Spleen (tissue), 11 donors: ENCODE measurements around the gene STON2. TPM values are rescaled to one million over a fixed set of nuclear protein-coding genes. Genes with fewer than 3 reads are reported as not detected.

ENCODE experiments used
- DNase-seq: peaks from one replicate; pipeline ENCODE4 v3.0.0-alpha.2; 2020
- H3K27ac ChIP-seq, 8 donors: fragments of 200-600 bp; sonication (generic) in 7 of 8; 1 replicate in 4 of 8; 2 replicates in 4 of 8; pipeline versions ENCODE4 v1.5.0 to v1.8.0; 2016 to 2021; ENCODE audit warnings: inconsistent platforms in 4 of 8, mild to moderate bottlenecking in 4 of 8, moderate library complexity in 1 of 8
- H3K27me3 ChIP-seq, 7 donors: fragments of 200-600 bp; sonication (generic) in 6 of 7; replicated peaks in 1 of 7; 1 replicate in 4 of 7; 2 replicates in 3 of 7; pipeline versions ENCODE4 v1.5.0 to v1.8.0; 2016 to 2021; ENCODE audit warnings: inconsistent platforms in 3 of 7, mild to moderate bottlenecking in 1 of 7
- H3K36me3 ChIP-seq, 6 donors: fragments of 200-600 bp; sonication (generic) in 5 of 6; 1 replicate in 4 of 6; 2 replicates in 2 of 6; pipeline versions ENCODE4 v1.5.0 to v1.8.0; 2016 to 2021; ENCODE audit warnings: inconsistent platforms in 2 of 6
- H3K4me1 ChIP-seq, 6 donors: fragments of 200-600 bp; sonication (generic) in 5 of 6; 1 replicate in 3 of 6; 2 replicates in 3 of 6; pipeline versions ENCODE4 v1.5.0 to v1.8.0; 2016 to 2021; ENCODE audit warnings: inconsistent platforms in 3 of 6
- H3K4me3 ChIP-seq, 8 donors: fragments of 200-600 bp; sonication (generic) in 7 of 8; 1 replicate in 4 of 8; 2 replicates in 4 of 8; pipeline versions ENCODE4 v1.5.0 to v1.8.0; 2016 to 2021; ENCODE audit warnings: inconsistent platforms in 4 of 8, mild to moderate bottlenecking in 4 of 8, moderate library complexity in 2 of 8
- H3K9me3 ChIP-seq, 8 donors: fragments of 200-600 bp; sonication (generic) in 7 of 8; 1 replicate in 4 of 8; 2 replicates in 4 of 8; pipeline versions ENCODE4 v1.5.0 to v1.8.0; 2016 to 2021; ENCODE audit warnings: inconsistent platforms in 4 of 8
- CTCF ChIP-seq, 11 experiments: fragments of 200-600 bp in 7 of 11; fragments of 450-650 bp in 4 of 11; sonication (generic) in 4 of 11; IDR thresholded peaks in 8 of 11; conservative IDR thresholded peaks in 3 of 11; 1 replicate in 7 of 11; 2 replicates in 4 of 11; pipeline versions ENCODE4 v1.4.0 to v1.8.0; 2016 to 2021; ENCODE audit warnings: antibody characterized with exemption in 11 of 11, inconsistent platforms in 4 of 11, mild to moderate bottlenecking in 1 of 11
- POLR2A ChIP-seq, 3 donors: fragments of 450-650 bp; IDR thresholded peaks; one replicate each; pipeline ENCODE4 v1.5.1; 2017; ENCODE audit warnings: antibody characterized with exemption in 3 of 3, mild to moderate bottlenecking in 1 of 3
- POLR2AphosphoS5 ChIP-seq, 3 donors: sonication (generic); formaldehyde crosslinking; IDR thresholded peaks; one replicate each; pipeline ENCODE4 v1.5.1; 2017; ENCODE audit warnings: antibody characterized with exemption in 3 of 3
- WGBS, 5 donors: extraction: QIAGEN DNeasy Blood & Tissue Kit in 3 of 5; methylation state at CpG; one replicate each; pipeline versions ENCODE4 v1.1.5 to v1.1.7; 2013 to 2018; 5-methylcytosine and 5-hydroxymethylcytosine counted together
- intact Hi-C: fragments of 100-400 bp; cut with DNase I; formaldehyde crosslinking; loops from one replicate; pipeline ENCODE4 v1.15.0; 2023; ENCODE audit warnings: low total_unique reads
- polyA plus RNA-seq, 3 donors: library from polyadenylated mRNA; stranded (reverse); fragments of 200-250 nt; gene quantifications; one replicate each; pipeline ENCODE4 v1.2.1, GENCODE V29; 2013
- total RNA-seq, 7 donors: library from RNA; depleted of rRNA in 3 of 7; stranded (reverse); fragments of >200 nt in 3 of 7; fragmentation: NEBNext Ultra II Directional in 4 of 7; extraction: Animal tissue kit (Norgen Biotek cat#: 25700) in 4 of 7; gene quantifications; one replicate each; pipeline versions ENCODE4 v1.1.0 to v1.2.1, GENCODE V29; 2016 to 2021
- donor health status: healthy with polysubstance abuse.
- donor health status: DM: no; HTN: no; CAD: no; lungs with moderate emphysema.
- donor health status: DM: no; HTN: no; CAD: no.
- donor health status: Bipolar disorder and iron deficiency.
- donor health status: healthy.
- donor health status: DM: no; HTN: no; CAD: no.
- donor health status: DM: yes; HTN: yes; CAD: no.

The STON2 gene
- total and polyA plus RNA-seq, 10 donors, result 3.5 to 236 (median 167) TPM

DNA sequence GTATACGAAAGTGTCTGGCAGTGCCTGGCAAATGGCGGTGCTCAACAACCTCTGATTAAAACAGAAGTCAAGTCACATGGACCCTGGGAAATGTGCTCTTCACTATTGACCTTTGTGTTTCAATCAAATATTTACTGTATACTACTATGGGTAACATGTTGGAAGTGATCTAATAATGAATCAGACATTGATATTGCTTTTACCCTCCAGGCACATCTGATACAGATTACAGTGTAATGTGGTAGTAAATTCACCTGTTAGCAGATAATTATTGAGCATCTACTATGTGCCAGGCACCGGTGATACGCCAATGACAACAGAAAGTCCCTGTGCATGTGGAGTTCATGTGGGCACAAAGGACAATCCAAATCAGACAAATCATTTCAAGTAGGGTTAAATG is 63.1 kb downstream of the STON2 start:
- Histone ChIP-seq H3K36me3 (no peaks in the 10 kb centered on the region), H3K4me3 (no peak overlapping the region), H3K27ac (no peak overlapping the region), H3K4me1 (peaks cover 0 to 13% (median 0%) of the 10 kb centered on the region in 6 donors), H3K9me3 (no peaks in the 10 kb centered on the region), H3K27me3 (no peaks in the 10 kb centered on the region)
- no peak for DNase-seq
- no peak for TF ChIP-seq POLR2AphosphoS5 (IDR thresholded peaks at IDR 0.05)
- no peak for TF ChIP-seq CTCF (IDR thresholded peaks at IDR 0.05 in 8 of 11, conservative IDR thresholded peaks at IDR 0.05 in 3 of 11)
- TF ChIP-seq POLR2A (IDR thresholded peaks at IDR 0.05), result no peak
- intact Hi-C loops, result no loop called here
- WGBS, 5 donors, result 82 to 97% (median 90%) methylated on average over 4 of the region's 4 CpGs

DNA sequence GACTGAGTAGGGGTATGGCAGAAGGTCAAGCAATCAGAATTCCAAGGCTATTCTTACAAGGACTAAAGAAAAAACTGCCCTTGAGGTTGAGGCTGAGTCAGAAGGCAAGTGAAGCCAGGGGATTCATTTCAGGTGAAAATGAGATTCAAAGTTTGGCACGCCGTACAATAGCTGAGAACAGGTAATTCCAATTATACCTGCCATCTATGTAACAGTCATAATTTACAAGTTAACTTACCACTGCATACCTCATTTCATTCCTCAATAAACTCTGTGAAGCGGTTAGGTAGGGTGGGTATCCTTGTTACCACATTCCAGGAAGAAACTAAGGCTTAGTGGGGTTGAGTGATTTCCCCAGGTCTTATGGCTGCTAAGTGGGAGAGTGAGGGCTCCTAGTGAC is 64.1 kb downstream of the STON2 start:
- TF ChIP-seq POLR2AphosphoS5 (IDR thresholded peaks at IDR 0.05) (no peak), CTCF (IDR thresholded peaks at IDR 0.05 in 8 of 11, conservative IDR thresholded peaks at IDR 0.05 in 3 of 11) (no peak), POLR2A (IDR thresholded peaks at IDR 0.05) (no peak)
- intact Hi-C loops, result no loop called here
- Histone ChIP-seq H3K27ac (no peak overlapping the region), H3K36me3 (no peaks in the 10 kb centered on the region), H3K4me3 (no peak overlapping the region), H3K4me1 (peaks cover 0 to 5% (median 0%) of the 10 kb centered on the region in 6 donors), H3K9me3 (no peaks in the 10 kb centered on the region), H3K27me3 (no peaks in the 10 kb centered on the region)
- DNase-seq, result no peak
- WGBS, 5 donors, result 84 to 95% (median 92%) methylated on average over 3 of the region's 3 CpGs

- no peaks in the 10 kb centered on the region for H3K27me3 ChIP-seq
- intact Hi-C loops, result no loop called here
- no peaks in the 10 kb centered on the region for H3K4me1 ChIP-seq
- no peaks in the 10 kb centered on the region for H3K9me3 ChIP-seq
- no peak for TF ChIP-seq POLR2AphosphoS5 (IDR thresholded peaks at IDR 0.05)
- TF ChIP-seq POLR2A (IDR thresholded peaks at IDR 0.05), result no peak
- TF ChIP-seq CTCF (IDR thresholded peaks at IDR 0.05 in 8 of 11, conservative IDR thresholded peaks at IDR 0.05 in 3 of 11), result no peak
- DNase-seq, result no peak
- no peak overlapping the region for H3K4me3 ChIP-seq
- no peak overlapping the region for H3K27ac ChIP-seq
- WGBS, 5 donors, result 95 to 100% (median 97%) methylated on average over 1 of the region's 1 CpG
- no peaks in the 10 kb centered on the region for H3K36me3 ChIP-seq
These were observed 67.4 kb downstream of the STON2 start for GRCh38 chr14:81332725-81333124.

DNA sequence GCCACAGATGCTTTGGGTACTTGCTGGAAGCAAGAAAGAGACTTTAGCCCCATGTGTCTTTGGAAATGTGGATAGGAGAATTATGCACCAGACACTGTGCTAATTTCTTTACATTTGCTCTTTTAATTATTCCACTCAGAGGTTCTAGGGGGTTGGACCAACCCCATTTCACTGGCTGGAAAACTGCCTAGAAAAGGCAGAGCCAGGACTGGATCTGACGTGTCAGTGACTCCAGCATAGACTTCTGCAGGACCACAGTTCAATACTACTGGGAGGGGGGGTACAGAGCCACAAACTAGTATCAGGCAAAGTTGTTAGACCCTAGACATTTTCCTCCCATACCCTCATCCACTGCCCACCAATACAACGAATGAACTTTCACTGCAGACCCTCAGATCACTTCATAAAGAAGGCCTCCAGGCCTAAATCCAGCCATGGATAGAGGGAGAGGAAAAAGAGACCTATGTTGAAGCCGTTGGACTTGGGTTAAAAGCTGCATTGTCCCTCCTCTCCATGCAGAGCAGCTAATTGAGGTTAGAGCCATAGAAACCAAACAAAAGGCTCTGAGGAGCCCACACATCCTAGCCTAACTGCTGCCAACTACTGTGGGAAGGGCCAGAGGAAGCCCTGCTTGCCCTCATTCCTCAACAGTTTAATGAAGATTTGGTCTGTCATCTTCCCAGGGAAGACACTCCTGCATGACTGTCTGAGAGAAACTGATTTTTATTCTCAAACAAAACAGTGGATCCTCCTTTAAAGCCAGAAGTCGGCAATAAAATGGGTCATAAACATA is 68.7 kb downstream of the STON2 start:
- no peak overlapping the region for H3K4me3 ChIP-seq
- intact Hi-C loops, result no loop called here
- H3K27ac ChIP-seq, result no peak overlapping the region
- 53 to 89% (median 81%) methylated on average over 4 of the region's 4 CpGs for WGBS, 5 donors
- no peaks in the 10 kb centered on the region for H3K9me3 ChIP-seq
- H3K4me1 ChIP-seq, result no peaks in the 10 kb centered on the region
- no peaks in the 10 kb centered on the region for H3K27me3 ChIP-seq
- H3K36me3 ChIP-seq, result no peaks in the 10 kb centered on the region
- no peak for TF ChIP-seq CTCF (IDR thresholded peaks at IDR 0.05 in 8 of 11, conservative IDR thresholded peaks at IDR 0.05 in 3 of 11)
- TF ChIP-seq POLR2AphosphoS5 (IDR thresholded peaks at IDR 0.05), result no peak
- no peak for TF ChIP-seq POLR2A (IDR thresholded peaks at IDR 0.05)
- no peak for DNase-seq
